T-helper 1 cell treated with Interleukin-12 subunit alpha and Interleukin-12 subunit beta and Interleukin-4 antibody, amounts not matched to agents 30 ng/mL and 1 ng/mL, for 36 hours (primary cell): ENCODE measurements around the gene TPM4. TPM values are rescaled to one million over a fixed set of nuclear protein-coding genes. Genes with fewer than 3 reads are reported as not detected.

Experiments
- intact Hi-C: fragments of 100-400 bp; cut with micrococcal nuclease; formaldehyde crosslinking; loops from one replicate; pipeline ENCODE4 v1.15.1; 2024
- total RNA-seq: library from RNA; stranded (reverse); gene quantifications from 2 replicates; pipeline ENCODE4 v1.2.3, GENCODE V29; 2022

Gene TPM4
- total RNA-seq, 1 donor from 2014 or later: 565 TPM

GRCh38 chr19:16119075-16119857 is 43.0 kb downstream of the TPM4 start:
- intact Hi-C loops: loop anchor here (1.0 to 10.0 kb wide), 9 partner anchors 8 to 684 kb away; partner anchors contain the start of genes FAM32A, HSH2D, RAB8A and RASAL3

- intact Hi-C loops: no loop called here
Observed at GRCh38 chr19:16121141-16121540, 44.8 kb downstream of the TPM4 start.

- intact Hi-C loops: no loop called here
Observed at GRCh38 chr19:16121967-16122366, 45.7 kb downstream of the TPM4 start.

GRCh38 chr19:16124953-16125352 is 48.7 kb downstream of the TPM4 start:
- intact Hi-C loops: no loop called here

GRCh38 chr19:16125737-16126495 is 49.6 kb downstream of the TPM4 start:
- intact Hi-C loops: no loop called here

- intact Hi-C loops: no loop called here
Observed at GRCh38 chr19:16127080-16127479, 50.8 kb downstream of the TPM4 start.

GRCh38 chr19:16127776-16128371 is 51.6 kb downstream of the TPM4 start:
- intact Hi-C loops: no loop called here

- intact Hi-C loops: no loop called here
Observed at GRCh38 chr19:16131648-16132047, 55.4 kb downstream of the TPM4 start.

- intact Hi-C loops: no loop called here
Observed at GRCh38 chr19:16133818-16134217, 57.5 kb downstream of the TPM4 start.

GRCh38 chr19:16134510-16134909 is 58.2 kb downstream of the TPM4 start:
- intact Hi-C loops: no loop called here

- intact Hi-C loops: no loop called here
Observed at GRCh38 chr19:16135430-16136127, 59.3 kb downstream of the TPM4 start.

GRCh38 chr19:16136185-16136999 is 60.1 kb downstream of the TPM4 start:
- intact Hi-C loops: no loop called here

- intact Hi-C loops: no loop called here
Observed at GRCh38 chr19:16139752-16140151, 63.5 kb downstream of the TPM4 start.

GRCh38 chr19:16141043-16141442 is 64.7 kb downstream of the TPM4 start:
- intact Hi-C loops: no loop called here

GRCh38 chr19:16142032-16142580 is 65.8 kb downstream of the TPM4 start:
- intact Hi-C loops: loop anchor here (2.0 kb wide), 1 partner anchor 63 kb away; no protein-coding TSS in a partner anchor

- intact Hi-C loops: loop anchor here (1.0 to 2.0 kb wide), 4 partner anchors 24 to 65 kb away; partner anchors contain the start of genes FAM32A and RAB8A
Observed at GRCh38 chr19:16143399-16144215, 67.3 kb downstream of the TPM4 start, which contains the start of gene HSH2D. Gene HSH2D (plus strand): TSS chr19:16143685. CDS start chr19:16148751, 5,066 bp downstream.

GRCh38 chr19:16144216-16144581 is 67.9 kb downstream of the TPM4 start:
- intact Hi-C loops: no loop called here

- intact Hi-C loops: no loop called here
Observed at GRCh38 chr19:16146112-16146511, 69.8 kb downstream of the TPM4 start.
